ENCODE measurements around the gene EIF4H.
"Not testable (repeated sequence)": the region's sequence is repeated elsewhere in the genome, so short reads cannot be mapped to it uniquely, and the experiment has no call there.

The EIF4H gene

DNA sequence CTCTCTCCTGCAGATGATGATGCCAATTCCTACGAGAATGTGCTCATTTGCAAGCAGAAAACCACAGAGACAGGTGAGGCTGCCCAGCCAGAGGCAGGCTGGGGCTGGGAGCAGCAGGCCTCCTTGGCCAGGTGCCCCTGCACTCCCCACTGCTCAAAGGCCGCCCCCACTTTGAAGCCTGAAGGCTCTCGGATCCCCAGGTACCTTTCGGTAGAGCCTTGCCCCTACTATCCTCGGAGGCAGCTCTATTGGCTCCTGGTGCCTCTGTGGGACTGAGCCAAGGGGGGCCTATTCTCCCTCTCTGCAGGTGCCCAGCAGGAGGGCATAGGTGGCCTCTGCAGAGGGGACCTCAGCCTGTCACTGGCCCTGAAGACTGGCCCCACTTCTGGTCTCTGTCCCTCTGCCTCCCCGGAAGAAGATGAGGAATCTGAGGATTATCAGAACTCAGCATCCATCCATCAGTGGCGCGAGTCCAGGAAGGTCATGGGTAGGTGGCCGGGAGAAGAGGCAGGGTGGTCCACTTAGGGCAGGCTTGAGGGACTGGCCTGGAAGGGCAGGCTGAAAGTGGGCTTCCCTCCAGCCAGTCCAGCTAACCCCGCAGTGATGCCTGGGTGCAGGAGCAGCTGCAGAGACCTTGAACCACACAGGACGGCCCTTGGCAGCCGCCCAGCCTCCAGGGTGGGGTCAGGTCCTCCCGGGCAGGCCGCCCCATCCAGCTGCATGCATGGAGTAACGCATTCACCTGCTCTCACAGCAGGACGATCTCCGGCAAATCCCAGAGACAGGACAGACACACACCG, 49.8 kb downstream of the EIF4H start:
- no peak for DNase-seq (ENCODE audit: low read depth in 3 of 3, low spot score in 1 of 3)

DNA sequence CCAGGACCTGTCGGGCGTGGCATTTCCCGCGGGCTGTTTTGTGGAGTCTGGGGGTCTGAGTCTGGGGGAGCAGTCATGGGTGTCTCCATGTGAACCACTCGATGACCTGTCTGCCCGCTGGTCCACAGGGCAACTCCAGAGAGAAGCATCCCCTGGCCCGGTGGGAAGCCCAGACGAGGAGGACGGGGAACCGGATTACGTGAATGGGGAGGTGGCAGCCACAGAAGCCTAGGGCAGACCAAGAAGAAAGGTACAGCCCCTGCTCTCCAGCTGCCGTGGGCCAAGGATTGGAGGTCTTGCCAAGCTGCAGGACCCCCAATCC, 50.3 kb downstream of the EIF4H start:
- DNase-seq (ENCODE audit: low read depth in 3 of 3, low spot score in 1 of 3): no peak

GRCh38 chr7:74224907-74225306, 50.8 kb downstream of the EIF4H start:
- DNase-seq (ENCODE audit: low read depth in 3 of 3, low spot score in 1 of 3): not testable (repeated sequence)

DNA sequence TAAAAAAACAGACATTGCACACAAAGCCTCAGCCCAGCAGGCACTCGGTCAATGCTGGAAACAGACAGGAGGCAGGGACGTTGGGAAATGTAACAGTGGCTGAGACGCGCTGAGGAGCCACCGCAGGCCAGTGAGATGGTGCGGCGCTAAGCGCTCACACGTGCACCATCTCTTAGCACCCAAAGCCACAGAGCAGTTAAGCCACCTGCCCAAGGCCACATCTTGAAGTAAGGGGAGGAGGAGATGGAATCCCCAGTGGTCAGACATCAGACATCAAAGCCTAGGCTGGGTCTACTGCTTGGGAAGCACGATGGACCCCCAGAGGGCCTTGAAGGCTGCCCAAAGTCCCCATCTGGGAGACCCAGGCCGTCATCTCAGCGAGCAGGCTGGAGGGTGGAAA, 51.2 kb downstream of the EIF4H start:
- DNase-seq (ENCODE audit: low read depth in 3 of 3, low spot score in 1 of 3): no peak

DNA sequence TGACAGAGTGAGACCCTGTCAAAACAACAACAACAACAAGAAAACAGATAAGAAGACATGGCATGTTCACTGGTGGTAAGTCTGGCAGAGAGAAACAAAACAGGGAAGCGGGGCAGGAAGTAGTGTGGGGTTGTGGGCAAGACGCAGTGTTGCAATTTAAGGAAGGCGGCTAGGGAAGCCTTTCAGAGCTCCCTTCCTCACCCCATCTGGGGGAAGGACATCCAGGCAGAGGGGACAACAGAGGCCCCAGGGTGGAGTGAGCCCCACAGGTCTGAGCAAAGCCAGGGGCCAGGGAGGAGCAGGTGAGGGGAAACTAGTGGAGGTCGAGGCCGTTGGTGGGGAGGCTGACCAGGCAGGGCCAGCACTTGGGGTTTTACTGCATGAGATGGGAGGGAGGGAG, 52.5 kb downstream of the EIF4H start:
- DNase-seq (ENCODE audit: low read depth in 3 of 3, low spot score in 1 of 3): no peak

DNA sequence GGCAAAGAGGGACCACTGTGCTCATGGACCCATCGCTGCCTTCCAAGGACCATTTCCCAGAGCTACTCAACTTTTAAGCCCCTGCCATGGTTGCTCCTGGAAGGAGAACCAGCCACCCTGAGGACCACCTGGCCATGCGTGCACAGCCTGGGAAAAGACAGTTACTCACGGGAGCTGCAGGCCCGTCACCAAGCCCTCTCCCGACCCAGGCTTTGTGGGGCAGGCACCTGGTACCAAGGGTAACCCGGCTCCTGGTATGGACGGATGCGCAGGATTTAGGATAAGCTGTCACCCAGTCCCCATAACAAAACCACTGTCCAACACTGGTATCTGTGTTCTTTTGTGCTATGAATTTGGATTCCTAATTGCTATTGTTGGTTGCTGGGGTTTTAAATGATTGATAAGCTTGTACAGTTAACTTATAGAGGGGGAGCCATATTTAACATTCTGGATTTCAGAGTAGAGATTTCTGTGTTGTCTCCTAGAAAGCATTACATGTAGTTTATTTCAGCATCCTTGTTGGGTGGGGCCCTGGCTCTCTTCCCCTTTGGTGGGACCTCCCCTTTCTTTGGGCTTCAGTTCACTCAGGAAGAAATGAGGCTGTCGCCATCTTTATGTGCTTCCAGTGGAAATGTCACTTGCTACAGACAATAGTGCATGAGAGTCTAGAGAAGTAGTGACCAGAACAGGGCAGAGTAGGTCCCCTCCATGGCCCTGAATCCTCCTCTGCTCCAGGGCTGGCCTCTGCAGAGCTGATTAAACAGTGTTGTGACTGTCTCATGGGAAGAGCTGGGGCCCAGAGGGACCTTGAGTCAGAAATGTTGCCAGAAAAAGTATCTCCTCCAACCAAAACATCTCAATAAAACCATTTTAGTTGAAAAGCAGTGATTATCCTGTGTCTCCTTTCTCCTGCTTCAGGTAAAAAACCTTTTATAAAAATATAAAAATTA, 55.1 kb downstream of the EIF4H start:
- no peak for DNase-seq (ENCODE audit: low read depth in 3 of 3, low spot score in 1 of 3)

GRCh38 chr7:74230446-74231231, 56.5 kb downstream of the EIF4H start:
- DNase-seq (ENCODE audit: low read depth in 3 of 3, low spot score in 1 of 3): no peak

DNA sequence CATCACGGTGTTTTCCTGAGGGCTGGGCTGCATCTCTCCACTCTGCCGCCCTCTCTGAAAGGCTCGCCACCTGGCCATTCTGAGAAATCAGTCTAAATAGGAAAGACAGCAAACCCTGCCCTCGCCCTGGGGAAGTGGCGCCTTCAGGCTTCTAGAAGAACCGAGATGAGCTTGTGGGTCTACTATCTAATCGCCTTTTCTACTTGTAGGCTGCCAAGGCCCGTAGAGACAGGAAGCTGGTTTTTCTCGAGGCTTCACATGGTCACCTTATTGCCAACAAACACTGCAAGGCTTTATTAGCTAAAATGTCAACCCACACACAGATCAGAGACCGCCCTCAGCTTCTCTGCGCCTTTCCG, 57.1 kb downstream of the EIF4H start:
- no peak for DNase-seq (ENCODE audit: low read depth in 3 of 3, low spot score in 1 of 3)

DNA sequence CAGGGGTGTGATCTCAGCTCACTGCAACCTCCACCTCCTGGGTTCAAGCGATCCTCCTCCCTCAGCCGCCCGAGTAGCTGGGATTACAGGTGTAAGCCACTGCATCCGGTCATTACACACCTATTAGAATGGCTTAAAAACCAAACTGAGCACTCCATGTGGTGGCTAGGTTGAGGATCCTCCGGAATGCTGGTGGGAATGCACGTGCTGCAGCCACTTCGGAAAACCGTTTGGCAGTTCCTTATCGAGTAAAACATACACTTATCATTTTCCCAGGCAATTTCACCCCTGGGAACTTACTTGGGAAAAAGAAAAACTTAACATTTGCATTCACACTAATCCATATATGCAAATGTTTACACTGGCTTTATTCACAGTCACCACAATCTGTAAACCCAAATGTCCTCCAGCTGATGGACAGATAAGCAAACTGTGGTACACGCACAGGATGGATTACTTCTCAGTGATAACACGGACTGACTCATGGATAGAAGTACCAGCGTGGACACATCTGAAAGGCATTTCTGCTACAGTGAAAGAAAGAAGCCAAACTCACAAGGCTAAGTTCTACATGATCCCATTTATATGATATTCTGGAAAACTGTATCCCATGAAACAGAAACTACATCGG, 59.6 kb downstream of the EIF4H start:
- DNase-seq (ENCODE audit: low read depth in 3 of 3, low spot score in 1 of 3): no peak

DNA sequence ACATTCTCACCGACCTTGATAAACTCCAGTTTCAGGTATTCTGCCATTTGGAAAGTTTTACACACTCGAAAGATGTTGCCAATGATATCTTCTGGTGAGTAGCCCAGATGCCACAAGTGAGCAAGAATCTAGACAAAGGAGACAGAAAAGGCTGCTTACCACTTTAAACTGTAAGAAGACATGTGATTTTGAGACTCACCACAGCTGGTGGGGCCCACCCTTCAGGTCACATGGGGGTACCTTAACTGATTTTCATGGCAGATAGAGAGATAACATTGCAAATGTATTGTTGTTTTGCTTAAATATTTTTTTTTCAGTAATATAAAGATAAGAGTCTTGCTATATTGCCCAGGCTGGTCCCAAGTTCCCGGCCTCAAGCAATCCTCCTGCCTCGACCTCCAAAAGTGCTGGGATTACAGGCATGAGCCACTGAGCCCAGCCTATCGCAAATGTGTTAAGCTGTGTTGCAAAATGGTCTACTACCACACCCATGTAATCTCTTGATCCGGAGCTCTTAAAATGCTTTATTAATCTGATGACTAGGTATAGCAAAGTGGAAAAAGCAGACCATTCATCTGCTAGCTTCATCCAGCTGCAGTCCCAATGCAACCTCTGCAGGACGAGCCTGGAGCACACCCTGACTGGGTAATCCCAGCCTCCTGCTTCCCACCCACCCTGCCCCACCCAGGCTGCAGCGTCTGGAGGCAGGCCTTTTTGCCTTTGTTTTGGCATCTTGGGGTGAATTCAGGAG, 61.5 kb downstream of the EIF4H start:
- no peak for DNase-seq (ENCODE audit: low read depth in 3 of 3, low spot score in 1 of 3)

GRCh38 chr7:74236284-74236683, 62.1 kb downstream of the EIF4H start:
- no peak for DNase-seq (ENCODE audit: low read depth in 3 of 3, low spot score in 1 of 3)

DNA sequence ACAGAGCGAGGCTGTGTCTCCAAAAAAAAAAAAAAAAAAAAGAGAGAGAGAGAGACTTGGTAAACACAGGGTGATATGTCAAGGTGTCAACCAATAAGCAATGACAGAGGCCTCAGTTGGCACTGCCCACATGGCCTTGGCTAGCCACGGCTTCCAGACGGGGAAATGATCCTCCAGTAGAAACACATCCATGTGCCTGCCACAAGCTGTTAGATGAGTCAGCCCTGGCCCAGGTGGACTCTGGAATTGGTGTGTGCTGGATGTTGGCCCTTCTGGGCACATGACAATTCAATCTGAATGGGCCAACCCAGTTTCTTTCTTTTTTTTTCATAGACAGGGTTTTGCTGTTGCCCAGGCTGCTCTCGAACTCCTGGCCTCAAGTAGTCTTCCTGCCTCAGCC, 66.3 kb downstream of the EIF4H start:
- no peak for DNase-seq (ENCODE audit: low read depth in 3 of 3, low spot score in 1 of 3)

GRCh38 chr7:74242122-74242443, 67.9 kb downstream of the EIF4H start:
- no peak for DNase-seq (ENCODE audit: low read depth in 3 of 3, low spot score in 1 of 3)

DNA sequence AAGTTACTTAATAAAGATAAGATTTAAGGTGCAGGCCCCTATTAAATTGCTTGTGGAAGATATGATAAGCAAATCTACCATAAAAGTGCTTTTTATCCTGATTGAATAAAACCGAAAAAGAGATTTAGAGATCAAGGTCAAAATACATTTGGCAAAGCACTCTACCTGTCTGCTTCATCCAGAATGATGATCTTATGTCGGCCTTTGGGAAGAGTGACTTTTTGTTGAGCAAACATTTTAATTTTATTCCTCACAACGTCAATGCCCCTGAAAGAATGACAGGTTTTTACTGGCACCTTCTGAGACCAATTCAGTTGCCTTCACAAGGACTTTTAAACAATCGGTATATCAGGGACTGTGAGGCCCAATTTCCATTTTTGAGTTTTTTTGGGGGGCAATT, 72.3 kb downstream of the EIF4H start:
- no peak for DNase-seq (ENCODE audit: low read depth in 3 of 3, low spot score in 1 of 3)
